ENCODE data around the gene ACADL. TPM values are rescaled to one million over a fixed set of nuclear protein-coding genes. Genes with fewer than 3 reads are reported as not detected.
"Not testable (repeated sequence)": the region's sequence is repeated elsewhere in the genome, so short reads cannot be mapped to it uniquely, and the experiment has no call there.

Gene ACADL
- total RNA-seq, 2 experiments from 2014 or later: not detected

DNA sequence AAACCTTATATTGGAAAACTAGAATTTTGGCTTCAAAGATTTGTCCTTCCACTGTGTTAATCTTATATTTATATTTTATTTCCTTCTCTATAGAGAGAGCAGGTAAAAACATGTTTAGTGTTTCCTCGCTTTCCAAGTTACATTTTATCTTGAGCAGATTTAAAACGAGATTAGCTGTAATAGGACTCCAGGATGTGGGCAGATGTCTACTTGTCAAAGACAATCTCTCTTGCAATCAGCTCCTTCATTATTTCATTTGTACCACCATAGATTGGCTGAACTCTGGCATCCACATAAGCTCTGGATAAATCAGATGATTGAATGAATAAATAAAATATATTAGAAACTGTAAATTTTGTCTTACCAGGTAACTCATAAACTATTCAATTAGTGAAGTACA, 36.5 kb downstream of the ACADL start:
- H3K27me3 Mint-ChIP-seq: no peaks in the 10 kb centered on the region
- peaks cover 15% of the 10 kb centered on the region for H3K36me3 Mint-ChIP-seq
- DNase-seq: no peak
- H3K27ac Mint-ChIP-seq: no peak overlapping the region
- peaks cover 4% of the 10 kb centered on the region for H3K4me1 Mint-ChIP-seq
- no peak overlapping the region for H3K4me3 Mint-ChIP-seq
- peaks cover 26% of the 10 kb centered on the region for H3K9me3 Mint-ChIP-seq

DNA sequence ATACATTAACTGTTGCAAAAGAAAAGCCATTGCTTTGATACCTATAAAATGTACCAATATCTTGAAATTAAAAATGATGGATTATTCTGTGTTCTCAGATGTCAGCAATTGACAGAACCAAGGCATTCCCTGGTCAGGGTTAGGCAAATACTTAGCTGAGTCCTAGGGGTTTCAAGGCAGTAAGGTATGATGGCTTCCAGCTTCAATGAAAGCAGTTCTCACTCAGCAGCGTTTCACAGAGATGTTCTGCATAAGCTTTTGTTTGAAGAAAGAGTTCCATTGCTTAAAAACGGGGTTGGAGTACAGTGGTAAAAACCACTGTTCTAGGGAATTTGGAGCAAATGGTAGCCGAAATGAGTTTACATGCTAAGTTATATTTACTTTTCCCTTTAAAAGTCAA, 37.1 kb downstream of the ACADL start:
- H3K36me3 Mint-ChIP-seq: peaks cover 18% of the 10 kb centered on the region
- no peak overlapping the region for H3K27ac Mint-ChIP-seq
- H3K4me1 Mint-ChIP-seq: peaks cover 6% of the 10 kb centered on the region
- no peak overlapping the region for H3K4me3 Mint-ChIP-seq
- peaks cover 30% of the 10 kb centered on the region for H3K9me3 Mint-ChIP-seq
- DNase-seq: no peak
- no peaks in the 10 kb centered on the region for H3K27me3 Mint-ChIP-seq

DNA sequence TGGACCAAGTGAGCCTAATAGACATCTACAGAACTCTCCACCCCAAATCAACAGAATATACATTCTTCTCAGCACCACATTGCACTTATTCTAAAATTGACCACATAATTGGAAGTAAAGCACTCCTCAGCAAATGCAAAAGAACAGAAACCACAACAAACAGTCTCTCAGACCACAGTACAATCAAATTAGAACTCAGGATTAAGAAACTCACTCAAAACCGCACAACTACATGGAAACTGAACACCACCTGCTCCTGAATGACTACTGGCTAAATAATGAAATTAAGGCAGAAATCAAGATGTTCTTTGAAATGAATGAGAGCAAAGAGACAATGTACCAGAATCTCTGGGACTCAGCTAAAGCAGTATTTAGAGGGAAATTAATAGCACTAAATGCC, 41.3 kb downstream of the ACADL start:
- Mint-ChIP-seq H3K4me1 (peaks cover 17% of the 10 kb centered on the region), H3K9me3 (peaks cover 37% of the 10 kb centered on the region), H3K36me3 (peaks cover 25% of the 10 kb centered on the region)
- H3K4me3 Mint-ChIP-seq, H3K27ac Mint-ChIP-seq, H3K27me3 Mint-ChIP-seq, DNase-seq: not testable (repeated sequence)

DNA sequence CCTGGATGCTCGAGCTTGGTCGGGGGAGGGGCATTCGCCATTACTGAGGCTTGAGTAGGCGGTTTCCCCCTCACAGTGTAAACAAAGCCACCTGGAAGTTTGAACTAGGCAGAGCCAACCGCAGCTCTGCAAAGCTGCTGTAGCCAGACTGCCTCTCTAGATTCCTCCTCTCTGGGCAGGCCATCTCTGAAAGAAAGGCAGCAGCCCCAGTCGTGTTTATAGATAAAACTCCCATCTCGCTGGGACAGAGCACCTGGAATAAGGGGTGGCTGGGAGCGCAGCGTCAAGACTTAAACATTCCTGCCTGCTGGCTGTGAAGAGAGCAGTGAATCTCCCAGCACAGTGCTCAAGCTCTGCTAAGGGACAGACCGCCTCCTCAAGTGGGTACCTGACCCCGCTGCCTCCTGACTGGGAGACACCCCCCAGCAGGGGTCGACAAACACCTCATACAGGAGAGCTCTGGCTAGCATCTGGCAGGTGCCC, 43.6 kb downstream of the ACADL start:
- H3K27me3 Mint-ChIP-seq: not testable (repeated sequence)
- peak; percentile 14 for DNase-seq
- peak overlapping the region; percentile 34 for H3K4me3 Mint-ChIP-seq
- peaks cover 25% of the 10 kb centered on the region for H3K36me3 Mint-ChIP-seq
- H3K27ac Mint-ChIP-seq: peak overlapping the region; percentile 8
- peaks cover 41% of the 10 kb centered on the region for H3K9me3 Mint-ChIP-seq
- H3K4me1 Mint-ChIP-seq: peaks cover 17% of the 10 kb centered on the region

DNA sequence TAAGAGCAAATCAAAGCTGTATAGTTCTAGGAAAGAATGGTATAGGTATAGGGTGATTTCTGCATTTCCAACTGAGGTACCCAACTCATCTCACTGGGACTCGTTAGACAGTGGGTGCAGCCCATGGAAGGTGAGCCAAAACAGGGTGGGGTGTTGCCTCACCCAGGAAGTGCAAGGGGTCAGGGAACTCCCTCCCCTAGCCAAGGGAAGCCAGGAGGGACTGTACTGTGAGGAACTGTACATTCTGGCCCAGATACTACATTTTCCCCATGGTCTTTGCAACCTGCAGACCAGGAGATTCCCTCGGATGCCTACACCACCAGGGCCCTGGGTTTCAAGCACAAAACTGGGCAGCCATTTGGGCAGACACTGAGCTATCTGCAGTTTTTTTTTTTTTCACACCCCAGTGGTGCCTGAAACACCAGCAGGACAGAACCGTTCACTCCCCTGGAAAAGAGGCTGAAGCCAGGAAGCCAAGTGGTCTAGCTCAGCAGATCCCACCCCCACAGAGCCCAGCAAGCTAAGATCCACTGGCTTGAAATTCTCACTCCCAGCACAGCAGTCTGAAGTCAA, 44.1 kb downstream of the ACADL start:
- Mint-ChIP-seq H3K9me3 (peaks cover 36% of the 10 kb centered on the region), H3K27ac (peak overlapping the region; percentile 8), H3K4me1 (peaks cover 17% of the 10 kb centered on the region), H3K36me3 (peaks cover 25% of the 10 kb centered on the region), H3K4me3 (peak overlapping the region; percentile 34)
- H3K27me3 Mint-ChIP-seq, DNase-seq: not testable (repeated sequence)

DNA sequence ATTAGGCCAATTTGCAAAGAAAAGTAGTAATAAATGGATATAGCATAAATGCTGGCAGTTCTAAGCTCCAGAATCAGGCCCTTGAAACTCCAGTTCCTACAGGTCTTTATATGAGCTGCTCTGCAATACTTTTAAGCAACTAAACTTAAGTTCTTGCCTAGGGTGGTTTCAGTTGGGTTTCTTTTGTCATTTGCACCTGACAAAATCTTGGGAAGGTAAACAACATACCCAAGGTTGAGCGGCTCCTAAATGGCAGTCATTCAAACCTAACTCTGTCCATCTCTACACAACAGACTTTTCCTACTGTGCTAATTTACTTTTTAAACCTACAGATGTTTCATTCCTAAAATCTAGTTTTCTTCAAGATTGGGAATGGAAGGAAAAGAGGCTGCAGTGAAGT, 44.8 kb downstream of the ACADL start:
- Mint-ChIP-seq H3K27ac (no peak overlapping the region), H3K36me3 (peaks cover 25% of the 10 kb centered on the region), H3K9me3 (peaks cover 30% of the 10 kb centered on the region)

DNA sequence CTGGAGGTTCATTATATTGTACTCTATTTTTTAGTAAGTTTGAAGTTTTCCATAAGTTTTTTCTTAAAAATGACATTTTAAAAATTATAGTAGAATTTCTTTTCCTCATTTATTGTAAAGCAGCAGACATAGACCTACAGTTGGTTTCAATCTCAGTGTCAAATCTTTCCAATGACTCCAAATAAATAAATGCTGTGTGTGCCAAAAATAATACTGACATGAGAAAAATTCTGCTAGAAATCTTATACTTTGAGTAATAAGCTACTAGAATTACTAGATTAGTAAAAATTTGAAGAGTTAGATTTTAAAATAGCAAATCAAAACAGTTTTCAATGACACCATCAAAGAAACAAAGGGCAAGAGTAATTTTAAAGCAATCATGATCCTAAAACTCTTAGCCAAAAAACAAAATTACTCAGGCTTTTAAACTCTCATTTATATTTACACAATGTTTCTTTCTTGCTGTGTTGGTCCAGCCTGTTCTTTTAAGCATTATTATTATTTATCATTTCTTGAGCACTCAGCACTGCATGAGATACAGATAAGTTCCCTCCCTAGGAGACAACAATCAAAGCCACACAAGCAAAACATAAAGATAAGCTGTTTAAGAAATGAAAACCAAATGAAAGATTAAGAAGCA, 45.8 kb downstream of the ACADL start:
- Mint-ChIP-seq H3K9me3 (peaks cover 22% of the 10 kb centered on the region), H3K27me3 (no peaks in the 10 kb centered on the region), H3K36me3 (peaks cover 17% of the 10 kb centered on the region), H3K4me1 (peaks cover 17% of the 10 kb centered on the region), H3K4me3 (no peak overlapping the region), H3K27ac (no peak overlapping the region)
- DNase-seq: no peak

More for the DNA sequence above, 44.8 kb downstream of the ACADL start:
- Mint-ChIP-seq H3K4me1 (peaks cover 17% of the 10 kb centered on the region), H3K27me3 (no peaks in the 10 kb centered on the region), H3K4me3 (no peak overlapping the region)
- no peak for DNase-seq

DNA sequence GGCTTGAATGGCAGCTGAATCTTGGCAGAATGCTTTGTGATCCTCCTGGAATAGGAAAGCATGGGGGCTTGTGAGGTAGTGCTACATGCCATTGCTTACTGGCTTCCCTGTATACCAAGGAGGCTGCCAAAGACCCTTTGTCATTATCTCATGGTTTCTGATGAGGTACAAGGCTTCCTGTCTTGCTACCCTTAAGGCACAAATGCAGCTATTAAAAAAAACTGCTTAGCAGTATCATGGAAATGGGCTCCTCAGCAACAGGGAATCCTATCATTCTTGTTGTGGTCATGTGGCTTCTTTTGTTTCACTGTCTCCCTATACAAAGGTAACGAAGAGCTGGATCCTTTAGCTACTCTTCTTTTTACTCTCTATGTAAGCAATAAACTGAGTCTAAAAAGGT, 47.5 kb downstream of the ACADL start:
- peaks cover 5% of the 10 kb centered on the region for H3K36me3 Mint-ChIP-seq
- H3K27ac Mint-ChIP-seq: no peak overlapping the region
- no peaks in the 10 kb centered on the region for H3K27me3 Mint-ChIP-seq
- peaks cover 8% of the 10 kb centered on the region for H3K9me3 Mint-ChIP-seq
- peaks cover 10% of the 10 kb centered on the region for H3K4me1 Mint-ChIP-seq
- no peak overlapping the region for H3K4me3 Mint-ChIP-seq
- no peak for DNase-seq

DNA sequence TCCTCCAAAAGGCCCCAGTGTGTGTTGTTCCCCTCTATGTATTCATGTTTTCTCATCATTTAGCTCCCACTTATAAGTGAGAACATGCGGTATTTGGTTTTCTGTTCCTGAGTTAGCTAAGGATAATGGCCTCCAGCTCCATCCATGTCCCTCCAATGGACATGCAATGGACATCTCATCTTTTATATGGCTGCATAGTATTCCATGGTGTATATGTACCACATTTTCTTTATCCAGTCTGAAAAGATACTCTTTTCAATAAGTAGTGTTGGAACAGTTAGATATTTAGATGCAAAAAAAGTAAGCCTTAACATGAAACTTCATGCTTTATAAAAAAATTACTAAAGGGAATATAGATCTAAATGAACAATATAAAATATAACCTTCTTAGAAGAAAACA, 48.1 kb downstream of the ACADL start:
- not testable (repeated sequence) for H3K36me3 Mint-ChIP-seq, H3K27ac Mint-ChIP-seq, H3K9me3 Mint-ChIP-seq

DNA sequence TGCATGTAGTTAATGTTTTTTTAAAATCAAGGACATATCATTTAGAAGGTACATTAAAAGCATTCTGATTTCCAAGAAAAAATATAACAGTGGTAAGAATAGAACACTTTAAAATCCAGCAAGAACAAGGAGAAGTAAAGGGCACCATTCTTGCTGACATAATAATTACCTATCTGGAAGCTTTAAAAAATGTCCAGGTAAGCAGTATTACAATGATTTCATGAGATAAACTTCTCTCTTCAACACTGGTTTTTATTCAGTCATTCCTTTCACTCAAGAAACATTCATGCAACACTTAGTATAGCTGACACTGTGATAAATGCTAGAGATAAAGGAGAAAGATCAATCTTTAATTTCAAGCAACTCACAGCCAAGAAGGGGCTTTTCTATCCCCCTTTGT, 51.2 kb downstream of the ACADL start:
- Mint-ChIP-seq H3K27ac (no peak overlapping the region), H3K4me1 (peaks cover 15% of the 10 kb centered on the region), H3K27me3 (no peaks in the 10 kb centered on the region), H3K36me3 (no peaks in the 10 kb centered on the region), H3K4me3 (no peak overlapping the region), H3K9me3 (peaks cover 4% of the 10 kb centered on the region)
- DNase-seq: no peak

More for the DNA sequence above, 48.1 kb downstream of the ACADL start:
- peaks cover 10% of the 10 kb centered on the region for H3K4me1 Mint-ChIP-seq
- DNase-seq, H3K4me3 Mint-ChIP-seq, H3K27me3 Mint-ChIP-seq: not testable (repeated sequence)

DNA sequence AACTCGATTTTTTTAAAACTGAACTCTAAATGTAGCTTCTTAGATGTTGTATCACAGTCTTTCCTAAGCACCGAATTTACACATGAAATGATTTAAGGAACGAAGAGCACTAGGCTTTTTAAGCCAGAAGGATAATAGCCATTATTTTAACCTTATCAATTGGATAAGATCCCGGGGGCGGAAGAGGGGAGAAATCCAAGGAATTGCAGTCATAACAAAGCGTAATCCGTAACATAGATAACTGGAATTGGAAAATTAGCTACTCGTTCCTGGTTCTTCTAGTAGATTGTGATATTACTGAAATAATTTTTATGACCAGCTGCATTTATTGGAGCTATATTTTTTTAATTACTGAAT, 53.0 kb downstream of the ACADL start:
- H3K36me3 Mint-ChIP-seq: no peaks in the 10 kb centered on the region
- H3K4me3 Mint-ChIP-seq: peak overlapping the region; percentile 80
- H3K27me3 Mint-ChIP-seq: no peaks in the 10 kb centered on the region
- H3K4me1 Mint-ChIP-seq: peaks cover 28% of the 10 kb centered on the region
- no peak for DNase-seq
- H3K9me3 Mint-ChIP-seq: peaks cover 4% of the 10 kb centered on the region
- no peak overlapping the region for H3K27ac Mint-ChIP-seq

DNA sequence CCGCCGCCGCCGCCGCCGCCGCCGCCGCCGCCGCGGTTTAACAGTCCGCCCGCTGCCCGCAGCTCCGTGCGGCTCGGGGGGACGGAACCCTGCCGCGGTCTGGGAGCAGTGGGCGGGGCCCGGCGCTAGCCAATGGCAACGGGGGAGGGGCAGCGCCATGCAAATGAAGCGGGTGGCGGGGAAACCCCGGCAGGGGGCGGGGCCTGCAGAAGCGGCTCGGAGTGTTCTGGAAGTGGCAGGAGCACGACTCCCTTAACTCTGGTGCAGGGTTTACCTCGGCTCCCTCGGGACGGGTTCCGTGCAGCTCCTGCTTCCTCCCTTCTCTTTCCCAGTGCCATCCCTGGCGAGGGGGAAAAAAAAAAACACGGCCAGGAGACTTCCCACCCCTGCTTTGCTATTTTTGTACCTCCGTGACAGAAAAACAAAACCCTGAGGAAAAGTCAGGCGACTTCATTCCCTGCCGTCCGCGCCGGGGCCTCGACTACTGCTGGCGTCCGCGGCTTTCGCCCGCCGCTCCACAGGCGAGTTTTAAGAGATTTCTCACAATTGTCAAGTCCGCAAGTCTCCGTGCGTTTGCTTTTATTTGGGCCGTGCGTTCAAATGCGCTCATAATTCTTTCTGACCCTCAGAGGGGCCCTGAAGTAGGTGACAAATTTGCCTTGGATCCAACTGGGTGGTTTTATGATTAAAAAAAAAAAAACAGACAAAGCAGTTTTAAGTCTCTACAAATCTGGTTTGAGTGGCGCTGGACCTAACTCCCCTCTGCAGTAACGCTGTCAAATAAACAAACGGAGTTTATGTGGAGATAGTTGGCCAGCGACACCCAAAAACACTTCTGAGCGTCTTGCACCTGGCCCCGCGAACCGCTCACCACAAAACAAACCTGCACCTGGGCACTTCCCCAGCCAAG, 53.7 kb downstream of the ACADL start, which contains the start of gene KANSL1L:
TSS of gene KANSL1L (minus strand) at position 101 of the 910 bp plus-strand sequence. CDS start 16,827 bp downstream, outside the sequence.
- DNase-seq: peak; percentile 95
- Mint-ChIP-seq H3K4me3 (peak within 1 kb of the TSS; percentile 91), H3K4me1 (peaks cover 30% of the 10 kb centered on the region), H3K9me3 (no peaks in the 10 kb centered on the region), H3K27me3 (no peaks in the 10 kb centered on the region), H3K27ac (peak within 1 kb of the TSS; percentile 99), H3K36me3 (no peaks in the 10 kb centered on the region)

DNA sequence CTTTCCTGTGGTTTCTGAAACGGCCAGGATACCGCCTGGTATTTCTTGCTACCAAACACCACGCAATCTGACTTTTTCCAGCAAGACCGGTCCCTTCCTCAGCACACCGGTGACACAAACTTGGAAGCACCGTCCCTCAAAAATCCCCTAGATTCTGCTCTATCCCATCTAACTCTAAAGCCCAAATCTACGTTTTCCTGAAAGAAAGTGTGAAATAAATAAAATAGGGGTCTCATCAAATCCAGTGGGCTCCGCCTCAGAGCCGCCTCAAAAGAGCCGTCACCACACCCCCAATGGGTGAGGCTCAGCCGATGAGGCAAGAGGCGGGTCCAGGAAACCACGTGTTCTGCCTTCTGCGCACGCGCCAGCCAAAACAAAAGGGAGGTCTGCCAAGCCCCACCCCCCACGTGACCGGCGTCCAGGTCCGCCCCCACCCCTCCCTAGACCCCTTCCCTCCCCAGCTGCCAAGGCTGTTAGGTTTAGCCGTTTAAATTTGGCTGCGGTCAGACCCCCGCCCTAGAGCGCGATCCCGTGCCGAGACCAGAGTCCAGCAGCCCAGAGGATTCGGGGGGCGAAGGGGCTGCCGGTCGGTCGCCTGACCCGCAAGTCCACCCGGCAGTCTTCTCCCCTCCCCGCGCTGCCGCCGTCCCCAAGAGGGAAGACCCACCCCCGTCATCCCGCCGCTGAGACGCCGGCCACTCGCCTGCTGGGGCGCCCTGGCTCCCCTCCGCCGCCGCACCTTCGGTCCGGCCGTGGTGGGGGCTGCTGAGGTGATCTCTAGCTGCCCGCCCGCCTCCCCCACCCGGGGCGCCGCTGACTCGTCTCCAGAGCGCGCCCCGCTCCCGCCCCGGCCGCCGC, 54.6 kb downstream of the ACADL start:
- H3K27ac Mint-ChIP-seq: peak overlapping the region; percentile 99
- H3K27me3 Mint-ChIP-seq: no peaks in the 10 kb centered on the region
- H3K4me3 Mint-ChIP-seq: peak overlapping the region; percentile 91
- peaks cover 33% of the 10 kb centered on the region for H3K4me1 Mint-ChIP-seq
- H3K9me3 Mint-ChIP-seq: no peaks in the 10 kb centered on the region
- DNase-seq: peak; percentile 95
- H3K36me3 Mint-ChIP-seq: no peaks in the 10 kb centered on the region

DNA sequence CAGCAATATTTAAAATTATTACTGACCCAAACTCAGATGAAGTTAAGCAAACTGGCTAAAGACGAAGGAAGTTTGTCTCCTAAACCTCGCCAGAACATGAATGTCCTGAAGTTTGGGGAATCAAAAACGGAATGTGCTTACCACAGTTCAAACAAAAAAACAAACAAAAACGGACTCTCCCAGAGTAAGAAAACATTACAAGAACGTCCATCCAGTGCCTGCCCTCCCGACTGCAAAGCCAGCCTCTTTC, 55.1 kb downstream of the ACADL start:
- Mint-ChIP-seq H3K27me3 (no peaks in the 10 kb centered on the region), H3K36me3 (no peaks in the 10 kb centered on the region), H3K4me3 (peak overlapping the region; percentile 91), H3K4me1 (peaks cover 33% of the 10 kb centered on the region), H3K9me3 (no peaks in the 10 kb centered on the region), H3K27ac (peak overlapping the region; percentile 99)
- DNase-seq: no peak

All from activated naive CD8-positive, alpha-beta T cell treated with anti-CD3 and anti-CD28 coated beads for 36 hours (primary cell).